Epithelial cell of prostate (primary cell): Measurements from ENCODE around the gene DHRSX.
"Not testable (repeated sequence)": the region's sequence is repeated elsewhere in the genome, so short reads cannot be mapped to it uniquely, and the experiment has no call there.

ENCODE experiments used
- DNase-seq: peaks from one replicate; pipeline ENCODE4 v3.0.0-alpha.2; 2011; ENCODE audit warnings: low read depth, low spot score
- H3K27ac ChIP-seq: fragments of 450-650 bp; 2 replicates; pipeline ENCODE4 v1.5.1; 2017; ENCODE audit warnings: mild to moderate bottlenecking

Gene DHRSX

DNA sequence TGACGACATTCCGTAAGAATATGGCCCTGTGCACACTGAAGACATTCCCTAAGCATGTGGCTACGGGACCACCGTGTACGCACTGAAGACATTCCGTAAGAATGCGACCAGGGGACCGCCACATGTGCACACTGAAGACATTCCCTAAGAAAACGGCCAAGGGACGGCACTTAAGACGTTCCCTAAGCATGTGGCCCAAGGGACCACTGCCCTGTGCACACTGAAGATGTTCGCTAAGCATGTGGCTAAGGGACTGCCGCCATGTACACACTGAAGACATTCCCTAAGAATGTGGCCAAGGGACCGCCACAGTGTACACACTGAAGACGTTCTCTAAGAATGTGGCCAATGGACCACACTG, 21.4 kb downstream of the DHRSX start:
- H3K27ac ChIP-seq = no peak overlapping the region
- no peak for DNase-seq

- no peak overlapping the region for H3K27ac ChIP-seq
- DNase-seq = no peak
Observed at GRCh38 chrX:2478546-2479419, 22.0 kb downstream of the DHRSX start.

DNA sequence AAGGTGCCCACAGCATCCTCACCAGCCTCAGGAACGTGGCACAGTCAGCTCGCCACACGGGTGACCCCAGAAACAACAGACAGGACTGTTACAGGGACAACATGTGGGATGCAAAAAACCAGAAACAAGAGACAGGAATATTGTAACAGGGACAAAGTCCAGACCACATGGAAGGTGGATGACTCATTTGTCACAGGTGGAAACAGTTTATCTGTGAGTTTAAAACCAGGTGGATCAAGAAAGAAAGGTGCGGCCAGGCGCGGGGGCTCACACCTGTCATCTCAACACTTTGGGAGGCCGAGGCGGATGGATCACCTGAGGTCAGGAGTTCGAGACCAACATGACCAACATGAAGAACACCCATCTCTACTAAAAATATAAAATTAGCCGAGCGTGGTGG, 23.5 kb downstream of the DHRSX start:
- not testable (repeated sequence) for H3K27ac ChIP-seq, DNase-seq

DNA sequence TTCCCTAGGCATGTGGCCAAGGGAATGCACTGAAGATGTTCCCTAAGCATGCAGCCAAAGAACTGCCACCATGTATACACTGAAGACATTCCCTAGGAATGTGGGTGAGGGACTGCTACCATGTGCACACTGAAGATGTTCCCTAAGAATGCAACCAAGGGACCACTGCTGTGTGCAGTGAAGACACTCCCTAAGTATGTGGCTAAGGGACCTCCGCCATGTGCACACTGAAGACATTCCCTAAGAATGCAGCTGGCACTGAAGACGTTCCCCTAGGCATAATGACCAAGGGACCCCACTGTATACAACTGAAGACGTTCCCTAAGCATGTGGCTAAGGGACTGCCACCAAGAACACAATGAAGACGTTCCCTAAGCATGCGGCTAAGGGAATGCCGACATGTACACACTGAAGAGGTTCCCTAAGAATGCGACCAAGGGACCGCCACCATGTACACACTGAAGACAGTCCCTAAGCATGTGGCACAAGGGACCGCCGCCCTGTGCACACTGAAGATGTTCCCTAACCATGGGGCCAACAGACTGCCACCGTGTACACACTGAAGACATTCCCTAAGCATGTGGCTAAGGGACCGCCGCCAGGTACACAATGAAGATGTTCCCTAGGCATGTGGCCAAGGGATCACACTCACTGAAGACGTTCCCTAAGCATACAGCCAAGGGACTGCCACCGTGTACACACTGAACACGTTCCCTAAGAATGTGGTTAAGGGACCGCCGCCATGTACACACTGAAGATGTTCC, 25.6 kb downstream of the DHRSX start:
- no peak for DNase-seq
- H3K27ac ChIP-seq = no peak overlapping the region

DNA sequence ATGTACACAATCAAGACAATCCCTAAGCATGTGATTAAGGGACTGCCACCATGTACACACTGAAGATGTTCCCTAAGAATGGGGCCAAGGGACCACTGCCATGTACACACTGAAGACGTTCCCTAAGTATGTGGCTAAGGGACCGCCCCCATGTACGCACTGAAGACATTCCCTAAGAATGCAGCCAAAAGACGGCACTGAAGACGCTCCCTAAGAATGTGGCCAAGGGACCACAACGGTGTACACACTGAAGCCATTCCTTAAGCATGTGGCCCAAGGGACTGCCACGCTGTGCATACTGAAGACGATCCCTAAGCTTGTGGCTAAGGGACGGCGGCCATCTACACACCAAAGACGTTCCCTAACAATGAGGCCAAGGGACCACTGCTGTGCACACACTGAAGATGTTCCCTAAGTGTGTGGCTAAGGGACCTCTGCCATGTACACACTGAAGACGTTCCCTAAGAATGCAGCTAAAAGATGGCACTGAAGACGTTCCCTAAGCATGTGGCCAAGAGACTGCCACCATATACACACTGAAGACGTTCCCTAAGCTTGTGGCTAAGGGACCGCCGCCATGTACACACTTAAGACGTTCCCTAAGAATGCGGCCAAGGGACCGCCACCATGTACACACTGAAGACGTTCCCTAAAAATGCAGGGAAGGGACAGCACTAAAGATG, 26.4 kb downstream of the DHRSX start:
- DNase-seq = no peak
- H3K27ac ChIP-seq = no peak overlapping the region

DNA sequence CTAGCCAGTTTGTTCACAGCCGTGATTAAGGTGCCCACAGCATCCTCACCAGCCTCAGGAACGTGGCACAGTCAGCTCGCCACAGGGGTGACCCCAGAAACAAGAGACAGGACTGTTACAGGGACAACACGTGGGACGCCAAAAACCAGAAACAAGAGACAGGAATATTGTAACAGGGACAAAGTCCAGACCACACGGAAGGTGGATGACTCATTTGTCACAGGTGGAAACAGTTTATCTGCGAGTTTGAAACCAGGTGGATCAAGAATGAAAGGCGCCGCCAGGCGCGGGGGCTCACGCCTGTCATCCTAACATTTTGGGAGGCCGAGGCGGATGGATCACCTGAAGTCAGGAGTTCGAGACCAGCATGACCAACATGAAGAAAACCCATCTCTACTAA, 27.7 kb downstream of the DHRSX start:
- not testable (repeated sequence) for DNase-seq, H3K27ac ChIP-seq

- DNase-seq = no peak
- no peak overlapping the region for H3K27ac ChIP-seq
Observed at GRCh38 chrX:2471641-2472040, 29.1 kb downstream of the DHRSX start.

DNA sequence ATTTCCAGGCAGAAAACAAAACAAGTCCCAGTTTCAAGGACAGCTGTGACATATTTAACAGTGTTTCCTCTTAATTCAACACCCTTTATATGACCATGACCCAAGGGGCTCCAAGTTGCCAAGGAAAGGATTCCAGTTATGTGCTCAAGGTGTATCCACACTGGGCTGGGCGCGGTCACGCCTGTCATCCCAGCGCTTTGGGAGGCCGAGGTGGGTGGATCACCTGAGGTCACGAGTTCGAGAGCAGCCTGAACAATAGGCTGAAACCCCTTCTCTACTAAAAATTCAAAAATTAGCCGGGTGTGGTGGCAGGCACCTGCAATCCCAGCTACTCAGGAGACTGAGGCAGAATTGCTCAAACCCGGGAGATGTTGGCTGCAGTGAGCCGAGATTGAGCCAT, 29.6 kb downstream of the DHRSX start:
- not testable (repeated sequence) for H3K27ac ChIP-seq, DNase-seq

GRCh38 chrX:2469852-2470251, 30.9 kb downstream of the DHRSX start:
- DNase-seq, H3K27ac ChIP-seq: not testable (repeated sequence)

DNA sequence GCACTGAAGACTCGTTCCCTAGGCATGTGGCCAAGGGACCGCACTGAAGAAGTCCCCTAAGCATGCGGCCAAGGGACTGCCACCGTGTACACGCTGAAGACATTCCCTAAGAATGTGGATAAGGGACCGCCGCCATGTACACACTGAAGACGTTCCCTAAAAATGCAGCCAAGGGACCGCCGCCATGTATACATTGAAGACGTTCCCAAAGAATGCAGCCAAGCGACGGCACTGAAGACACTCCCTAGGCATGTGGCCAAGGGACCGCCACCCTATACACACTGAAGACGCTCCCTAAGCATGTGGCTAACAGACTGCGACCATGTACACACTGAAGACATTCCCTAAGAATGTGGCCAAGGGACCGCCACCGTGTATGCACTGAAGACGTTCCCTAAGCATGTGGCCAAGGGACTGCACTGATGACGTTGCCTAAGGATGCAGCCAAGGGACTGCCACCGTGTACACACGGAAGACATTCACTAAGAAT, 31.5 kb downstream of the DHRSX start:
- DNase-seq = no peak
- no peak overlapping the region for H3K27ac ChIP-seq

GRCh38 chrX:2468261-2469195, 32.2 kb downstream of the DHRSX start:
- DNase-seq = no peak
- no peak overlapping the region for H3K27ac ChIP-seq

- no peak overlapping the region for H3K27ac ChIP-seq
- DNase-seq = no peak
Observed at GRCh38 chrX:2466876-2467656, 33.7 kb downstream of the DHRSX start.

DNA sequence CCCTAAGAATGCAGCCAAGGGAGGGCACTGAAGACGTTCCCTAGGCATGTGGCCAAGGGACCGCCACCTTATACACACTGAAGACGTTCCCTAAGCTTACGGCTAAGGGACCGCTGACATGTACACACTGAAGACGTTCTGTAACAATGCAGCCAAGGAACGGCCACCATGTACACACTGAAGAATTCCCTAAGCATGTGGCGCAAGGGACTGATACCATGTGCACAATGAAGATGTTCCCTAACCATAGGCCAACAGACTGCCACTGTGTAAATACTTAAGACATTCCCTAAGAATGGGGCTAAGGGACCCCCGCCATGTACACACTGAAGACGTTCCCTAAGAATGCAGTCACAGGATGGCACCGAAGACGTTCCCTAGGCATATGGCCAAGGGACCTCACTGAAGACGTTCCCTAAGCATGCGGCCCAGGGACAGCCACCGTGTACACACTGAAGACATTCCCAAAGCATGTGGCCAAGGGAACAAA, 36.1 kb downstream of the DHRSX start:
- DNase-seq = no peak
- no peak overlapping the region for H3K27ac ChIP-seq

- DNase-seq = no peak
- no peak overlapping the region for H3K27ac ChIP-seq
Observed at GRCh38 chrX:2463973-2464676, 36.7 kb downstream of the DHRSX start.

GRCh38 chrX:2463481-2463880, 37.3 kb downstream of the DHRSX start:
- H3K27ac ChIP-seq, DNase-seq: not testable (repeated sequence)

- H3K27ac ChIP-seq = no peak overlapping the region
Observed at GRCh38 chrX:2462780-2463179, 38.0 kb downstream of the DHRSX start.

GRCh38 chrX:2462074-2462473, 38.7 kb downstream of the DHRSX start:
- DNase-seq = no peak
- H3K27ac ChIP-seq = no peak overlapping the region

More at GRCh38 chrX:2462780-2463179, 38.0 kb downstream of the DHRSX start:
- DNase-seq = no peak

DNA sequence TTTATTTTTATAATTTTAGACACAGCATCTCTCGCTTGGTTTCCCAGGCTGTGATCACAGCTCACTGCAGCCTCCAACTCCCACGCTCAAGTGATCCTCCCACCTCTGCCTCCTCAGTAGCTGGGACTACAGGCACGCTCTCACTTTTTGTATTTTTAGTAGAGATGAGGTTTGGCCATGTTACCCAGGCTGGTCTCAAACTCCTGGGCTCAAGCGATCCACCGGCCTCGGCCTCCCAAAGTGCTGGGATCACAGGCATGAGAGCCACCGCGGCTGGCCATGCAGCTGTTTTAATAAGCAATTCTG, 39.1 kb downstream of the DHRSX start:
- no peak for DNase-seq
- H3K27ac ChIP-seq = no peak overlapping the region
